HepG2 (cell line): ENCODE results near the gene SCYL1. TPM values are rescaled to one million over a fixed set of nuclear protein-coding genes. Genes with fewer than 3 reads are reported as not detected.
A peak's percentile ranks its signal among the peaks of the same experiment; 100 is the strongest.

Experiments used
- ATF3 ChIP-seq: sonication (generic); formaldehyde crosslinking; IDR thresholded peaks from 2 replicates; pipeline ENCODE4 v1.4.0; 2020; ENCODE audit warnings: missing genetic modification reagents
- ATF4 ChIP-seq, 2 experiments: fragments of 450-650 bp in 1 of 2; sonication (generic) in 1 of 2; formaldehyde crosslinking; IDR thresholded peaks; 2 replicates each; pipeline versions ENCODE4 v1.5.0 to v1.8.0; 2020 to 2022; ENCODE audit warnings: mild to moderate bottlenecking in 1 of 2, missing genetic modification reagents in 1 of 2
- ATF7 ChIP-seq, 2 experiments: fragments of 450-650 bp in 1 of 2; sonication (generic) in 1 of 2; formaldehyde crosslinking in 1 of 2; IDR thresholded peaks; 2 replicates each; pipeline versions ENCODE4 v1.4.0 to v1.6.1; 2016 to 2020; ENCODE audit warnings: antibody characterized with exemption in 1 of 2, mild to moderate bottlenecking in 1 of 2, missing genetic modification reagents in 1 of 2
- CEBPB ChIP-seq: IDR thresholded peaks from 2 replicates; pipeline ENCODE4 v1.6.1; 2011; ENCODE audit warnings: low read depth, low read length, improper control_type of control experiment, borderline replicate concordance
- CEBPG ChIP-seq: IDR thresholded peaks from 2 replicates; pipeline ENCODE4 v1.6.1; 2016
- ELF4 ChIP-seq: sonication (generic); formaldehyde crosslinking; IDR thresholded peaks from 2 replicates; pipeline ENCODE4 v1.5.0; 2020; ENCODE audit warnings: missing genetic modification reagents, mild to moderate bottlenecking, moderate library complexity, borderline replicate concordance
- KDM2A ChIP-seq: sonication (generic); formaldehyde crosslinking; IDR thresholded peaks from 2 replicates; pipeline ENCODE4 v1.4.0; 2020; ENCODE audit warnings: low read depth, missing genetic modification reagents, borderline replicate concordance
- KDM3A ChIP-seq: IDR thresholded peaks from 2 replicates; pipeline ENCODE4 v1.6.1; 2018; ENCODE audit warnings: low read depth, missing compliant biosample characterization
- KDM5A ChIP-seq: fragments of 200-600 bp; sonication (generic); IDR thresholded peaks from 2 replicates; pipeline ENCODE4 v1.7.0; 2018; ENCODE audit warnings: antibody characterized with exemption, mild to moderate bottlenecking, low read length, borderline replicate concordance
- NFRKB ChIP-seq: fragments of 450-650 bp; IDR thresholded peaks from 2 replicates; pipeline ENCODE4 v1.6.1; 2017
- PATZ1 ChIP-seq: sonication (generic); formaldehyde crosslinking; IDR thresholded peaks from 2 replicates; pipeline ENCODE4 v1.4.0; 2020; ENCODE audit warnings: missing genetic modification reagents
- SRSF1 ChIP-seq: fragments of 200-400 bp; formaldehyde crosslinking; optimal IDR thresholded peaks from 2 replicates; pipeline ENCODE3; 2017; ENCODE audit warnings: mild to moderate bottlenecking, low read depth, low read length, moderate library complexity
- SRSF9 ChIP-seq: fragments of 200-400 bp; formaldehyde crosslinking; IDR thresholded peaks from 2 replicates; pipeline ENCODE4 v1.6.1; 2018; ENCODE audit warnings: borderline replicate concordance, mild to moderate bottlenecking, low read depth, low read length; ENCODE audit not compliant: insufficient read depth, poor library complexity, severe bottlenecking
- SRY ChIP-seq: sonication (generic); formaldehyde crosslinking; IDR thresholded peaks from 2 replicates; pipeline ENCODE4 v1.8.0; 2022; ENCODE audit warnings: mild to moderate bottlenecking, missing genetic modification reagents
- SSRP1 ChIP-seq: IDR thresholded peaks from 2 replicates; pipeline ENCODE4 v1.6.1; 2016; ENCODE audit warnings: control low read depth
- YY1 ChIP-seq: IDR thresholded peaks from 2 replicates; pipeline ENCODE4 v1.6.1; 2011; ENCODE audit warnings: low read length, low read depth, moderate library complexity, mild to moderate bottlenecking; ENCODE audit not compliant: insufficient read depth, insufficient replicate concordance
- ZBTB14 ChIP-seq: sonication (generic); formaldehyde crosslinking; IDR thresholded peaks from 2 replicates; pipeline ENCODE4 v1.4.0; 2020; ENCODE audit warnings: missing genetic modification reagents
- ZNF138 ChIP-seq: sonication (generic); formaldehyde crosslinking; IDR thresholded peaks from 2 replicates; pipeline ENCODE4 v1.5.0; 2020; ENCODE audit warnings: mild to moderate bottlenecking, low read depth, missing genetic modification reagents
- ZNF44 ChIP-seq: sonication (generic); formaldehyde crosslinking; IDR thresholded peaks from 2 replicates; pipeline ENCODE4 v1.5.1; 2020; ENCODE audit warnings: mild to moderate bottlenecking, missing genetic modification reagents
- ZNF513 ChIP-seq: sonication (generic); formaldehyde crosslinking; conservative IDR thresholded peaks from 2 replicates; pipeline ENCODE4 v1.5.0; 2020; ENCODE audit warnings: missing genetic modification reagents
- ZNF660 ChIP-seq: sonication (generic); formaldehyde crosslinking; IDR thresholded peaks from 2 replicates; pipeline ENCODE4 v1.5.1; 2020; ENCODE audit warnings: mild to moderate bottlenecking, low read depth, missing genetic modification reagents, borderline replicate concordance
- ZNF672 ChIP-seq: sonication (generic); formaldehyde crosslinking; IDR thresholded peaks from 2 replicates; pipeline ENCODE4 v1.8.1; 2022; ENCODE audit warnings: missing genetic modification reagents
- ZNF709 ChIP-seq: sonication (generic); formaldehyde crosslinking; IDR thresholded peaks from 2 replicates; pipeline ENCODE4 v1.5.0; 2020; ENCODE audit warnings: mild to moderate bottlenecking, missing genetic modification reagents
- polyA plus RNA-seq, 8 experiments: library from polyadenylated mRNA; depleted of rRNA in 3 of 8; stranded (reverse) in 7 of 8; unstranded in 1 of 8; fragments of >200 nt; fragmentation: Illumina TruSeq in 4 of 8; extraction: Trizol in 4 of 8; gene quantifications; 2 replicates each; pipeline versions ENCODE4 v1.2.1 to v1.2.3, GENCODE V29; 2011 to 2016; ENCODE audit warnings: low read depth in 4 of 8, missing spikeins in 1 of 8, mixed read lengths in 1 of 8; ENCODE audit not compliant: insufficient read depth in 1 of 8
- total RNA-seq, 5 experiments: library from RNA; depleted of rRNA; stranded (reverse); fragments of >200 nt; fragmentation: Illumina TruSeq; extraction: Trizol; gene quantifications; 2 replicates each; pipeline ENCODE4 v1.2.3, GENCODE V29; 2016; ENCODE audit warnings: low read depth in 1 of 5

The SCYL1 gene
- total and polyA plus RNA-seq, 2 of the 13 experiments (the other 11 are each of a cell fraction or from before 2014, with no cell fraction given): 65.9 to 103 TPM

DNA sequence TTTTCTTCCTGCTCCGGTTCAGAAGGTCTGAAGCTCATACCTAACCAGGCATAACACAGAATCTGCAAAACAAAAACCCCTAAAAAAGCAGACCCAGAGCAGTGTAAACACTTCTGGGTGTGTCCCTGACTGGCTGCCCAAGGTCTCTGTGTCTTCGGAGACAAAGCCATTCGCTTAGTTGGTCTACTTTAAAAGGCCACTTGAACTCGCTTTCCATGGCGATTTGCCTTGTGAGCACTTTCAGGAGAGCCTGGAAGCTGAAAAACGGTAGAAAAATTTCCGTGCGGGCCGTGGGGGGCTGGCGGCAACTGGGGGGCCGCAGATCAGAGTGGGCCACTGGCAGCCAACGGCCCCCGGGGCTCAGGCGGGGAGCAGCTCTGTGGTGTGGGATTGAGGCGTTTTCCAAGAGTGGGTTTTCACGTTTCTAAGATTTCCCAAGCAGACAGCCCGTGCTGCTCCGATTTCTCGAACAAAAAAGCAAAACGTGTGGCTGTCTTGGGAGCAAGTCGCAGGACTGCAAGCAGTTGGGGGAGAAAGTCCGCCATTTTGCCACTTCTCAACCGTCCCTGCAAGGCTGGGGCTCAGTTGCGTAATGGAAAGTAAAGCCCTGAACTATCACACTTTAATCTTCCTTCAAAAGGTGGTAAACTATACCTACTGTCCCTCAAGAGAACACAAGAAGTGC lies 26.7 kb upstream of the SCYL1 start (continued):
- TF ChIP-seq ATF3 (CRISPR knock-in tag) (0 out of 2 replicates have a peak, but pooled peaks have one; percentile 22), KDM2A (CRISPR knock-in tag) (0 out of 2 replicates have a peak, but pooled peaks have one; percentile 1), ATF4 (CRISPR knock-in tag; IDR thresholded peaks at IDR 0.05) (peak in 1 of 2 experiments; percentile 80; a peak in 2 of 4 replicates), KDM3A (CRISPR knock-in tag) (0 out of 2 replicates have a peak, but pooled peaks have one; percentile 2), YY1 (peak; percentile 94), ZNF672 (CRISPR knock-in tag) (no peak), ELF4 (peak; percentile 22), SRY (CRISPR knock-in tag) (0 out of 2 replicates have a peak, but pooled peaks have one; percentile 49), ZNF44 (CRISPR knock-in tag) (peak; percentile 16; the same call in 1 of the 2 replicates), ZNF138 (CRISPR knock-in tag) (0 out of 2 replicates have a peak, but pooled peaks have one; percentile 14), ZNF513 (CRISPR knock-in tag) (no peak), ZNF660 (CRISPR knock-in tag) (no peak), CEBPG (peak; percentile 93), SSRP1 (CRISPR knock-in tag) (peak; percentile 82; the same call in 1 of the 2 replicates), SRSF9 (no peak), ZBTB14 (peak; percentile 17; the same call in 1 of the 2 replicates), PATZ1 (peak; percentile 68), ATF7 (IDR thresholded peaks at IDR 0.05) (no peak; the same call in 1 of the 2 replicates), ATF7 (CRISPR knock-in tag; IDR thresholded peaks at IDR 0.05) (no peak), SRSF1 (peak; percentile 31), NFRKB (peak; percentile 75), ZNF709 (0 out of 2 replicates have a peak, but pooled peaks have one; percentile 34), CEBPB (peak; percentile 97), KDM5A (peak; percentile 46; the same call in 1 of the 2 replicates)
